GM21515 (cell line): Measurements from ENCODE around the gene ORMDL2.
"Not testable (repeated sequence)": the region's sequence is repeated elsewhere in the genome, so short reads cannot be mapped to it uniquely, and the experiment has no call there.

Source experiments
- ATAC-seq: cut with Tn5 transposase; IDR thresholded peaks from one replicate; pipeline ENCODE4 v1.9.1; 2021; ENCODE audit not compliant: unreplicated experiment

Gene ORMDL2

GRCh38 chr12:55850401-55850800 lies 32.6 kb downstream of the ORMDL2 start:
- ATAC-seq = no peak

DNA sequence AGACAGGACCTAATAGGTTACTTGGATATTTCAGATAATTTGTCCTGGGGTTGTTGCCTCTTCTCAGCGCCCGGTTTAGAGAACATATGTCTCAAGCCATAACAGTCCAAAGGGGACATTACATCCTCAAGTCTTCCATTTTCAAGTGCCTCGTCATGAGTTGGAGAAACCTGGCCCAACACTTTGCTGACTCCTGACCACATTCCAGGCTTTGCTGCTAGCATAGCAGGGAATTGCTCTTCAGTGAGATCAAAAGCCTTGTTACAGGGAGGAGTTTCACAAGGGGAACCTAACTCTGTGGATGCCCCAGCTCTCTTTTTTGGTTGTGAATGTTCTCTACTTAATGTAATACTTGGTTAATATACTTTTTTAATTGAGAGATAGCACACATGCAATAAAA lies 33.1 kb downstream of the ORMDL2 start:
- ATAC-seq = no peak

DNA sequence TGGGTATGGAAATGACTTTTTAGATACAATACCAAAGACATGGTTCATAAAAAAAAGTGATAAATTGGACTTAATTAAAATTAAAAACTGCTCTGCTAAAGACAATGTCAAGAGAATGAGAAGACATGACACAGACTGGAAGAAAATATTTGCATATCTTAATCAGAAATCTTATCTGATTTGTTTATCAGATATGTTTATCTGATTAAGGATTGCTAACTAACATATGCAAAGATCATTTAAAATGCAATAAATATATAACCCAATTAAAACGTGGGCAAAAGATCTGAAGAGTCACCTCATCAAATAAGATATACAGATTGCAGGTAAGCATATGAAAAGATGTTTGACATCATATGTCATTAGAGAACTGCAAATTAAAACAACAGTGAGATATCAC lies 34.9 kb downstream of the ORMDL2 start:
- ATAC-seq = no peak

DNA sequence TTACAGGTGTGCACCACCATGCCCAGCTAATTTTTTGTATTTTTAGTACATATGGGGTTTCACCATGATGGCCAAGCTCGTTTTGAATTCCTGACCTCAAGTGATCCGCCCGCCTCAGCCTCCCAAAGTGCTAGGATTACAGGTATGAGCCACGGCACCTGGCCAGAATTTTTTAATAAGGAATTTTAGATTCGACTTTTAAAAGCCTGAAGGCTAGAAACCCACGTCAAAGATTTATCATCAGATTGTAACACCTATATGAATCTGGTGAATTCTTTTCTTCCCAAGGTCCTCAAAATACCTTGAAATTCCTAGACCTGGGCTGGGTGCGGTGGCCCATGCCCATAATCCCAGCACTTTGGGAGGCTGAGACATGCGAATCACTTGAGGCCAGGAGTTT lies 43.6 kb downstream of the ORMDL2 start:
- no peak for ATAC-seq

DNA sequence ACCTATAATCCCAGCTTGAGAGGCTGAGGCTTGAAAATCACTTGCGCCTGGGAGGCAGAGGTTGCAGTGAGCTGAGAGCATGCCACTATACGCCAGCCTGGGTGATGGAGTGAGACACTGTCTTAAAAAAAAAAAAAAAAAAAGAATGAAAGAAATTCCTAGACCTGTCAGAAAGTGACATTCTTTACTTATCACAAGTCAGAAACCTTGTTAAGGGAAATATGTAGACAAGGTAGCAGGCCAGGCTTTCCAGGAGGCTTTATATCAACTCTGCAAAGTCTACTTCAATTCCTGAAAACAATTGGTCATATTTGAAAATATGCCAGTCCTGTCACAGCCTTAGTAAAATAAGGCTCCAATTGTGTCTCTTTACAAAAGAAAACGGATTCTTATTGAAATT lies 44.0 kb downstream of the ORMDL2 start:
- no peak for ATAC-seq

GRCh38 chr12:55862286-55862685 lies 44.4 kb downstream of the ORMDL2 start:
- no peak for ATAC-seq

- not testable (repeated sequence) for ATAC-seq
Measured at GRCh38 chr12:55862931-55863330, 45.1 kb downstream of the ORMDL2 start.

DNA sequence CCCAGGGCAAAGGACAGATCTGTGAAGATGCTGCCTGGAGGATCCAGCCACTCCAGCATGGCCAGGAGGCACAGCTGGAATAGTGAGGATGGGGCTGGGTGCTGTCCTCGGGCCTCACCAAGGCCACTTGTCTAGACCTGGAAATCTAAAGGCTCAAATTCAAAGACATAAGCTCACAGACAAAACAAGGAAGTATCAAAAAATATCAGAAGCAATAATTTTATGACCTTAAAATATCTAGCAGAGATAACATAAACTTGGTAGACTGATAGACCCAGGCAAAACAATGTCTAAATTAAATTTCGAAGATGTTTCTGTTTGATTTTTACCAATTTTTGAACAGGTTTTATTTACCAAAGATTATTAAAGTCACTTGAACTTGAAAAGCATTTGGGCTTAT lies 47.5 kb downstream of the ORMDL2 start:
- no peak for ATAC-seq

DNA sequence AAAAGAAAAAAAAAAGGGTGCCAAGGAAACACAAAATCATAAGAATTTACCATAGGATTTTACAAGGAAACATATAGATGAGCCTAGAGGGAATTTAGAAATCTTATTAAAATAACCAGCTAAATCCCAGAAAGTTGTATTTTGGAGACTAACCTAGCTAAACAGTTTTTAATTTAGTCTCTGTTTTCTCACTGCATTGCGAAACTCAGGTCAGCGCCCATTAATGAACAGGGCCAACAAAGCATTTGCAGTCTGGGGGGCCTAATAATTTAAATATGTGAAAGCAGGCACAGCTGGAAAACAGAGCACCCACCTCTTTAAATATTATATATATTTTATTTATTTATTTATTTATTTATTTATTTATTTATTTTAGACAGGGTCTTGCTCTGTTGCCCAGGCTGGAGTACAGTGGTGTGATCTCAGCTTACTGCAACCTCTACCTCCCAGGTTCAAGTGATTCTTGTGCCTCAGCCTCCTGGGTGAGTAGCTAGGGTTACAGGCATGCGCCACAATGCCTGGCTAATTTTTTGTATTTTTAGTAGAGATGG lies 48.7 kb downstream of the ORMDL2 start:
- ATAC-seq = not testable (repeated sequence)
